SK-N-SH treated with all-trans-retinoic acid at 6 μM for 48 hours (cell line): ENCODE measurements around the gene CACNA1B.

Source experiments
- ATAC-seq: fragments of 200-7000 bp; cut with Tn5 transposase; 3 replicates; pipeline ENCODE4 v1.9.1; 2020; ENCODE audit warnings: mild to moderate bottlenecking, moderate library complexity
- ARNTL ChIP-seq: fragments of 450-650 bp; formaldehyde crosslinking; IDR thresholded peaks from 2 replicates; pipeline ENCODE4 v1.5.0; 2020; ENCODE audit warnings: low read depth, mild to moderate bottlenecking, moderate library complexity, borderline replicate concordance
- BACH2 ChIP-seq: fragments of 250-450 bp; sonication (Bioruptor Pico); IDR thresholded peaks from 2 replicates; pipeline ENCODE4 v1.9.0; 2021; ENCODE audit warnings: mild to moderate bottlenecking, borderline replicate concordance
- CREB5 ChIP-seq: fragments of 250-450 bp; sonication (Bioruptor Pico); IDR thresholded peaks from 2 replicates; pipeline ENCODE4 v1.5.1; 2020; ENCODE audit warnings: low read depth, mild to moderate bottlenecking, moderate library complexity
- CSDC2 ChIP-seq: fragments of 250-450 bp; sonication (Bioruptor Pico); IDR thresholded peaks from 2 replicates; pipeline ENCODE4 v1.5.0; 2020; ENCODE audit warnings: mild to moderate bottlenecking, moderate library complexity
- CSRNP3 ChIP-seq: fragments of 250-450 bp; sonication (Bioruptor Pico); IDR thresholded peaks from 2 replicates; pipeline ENCODE4 v1.5.1; 2021; ENCODE audit warnings: mild to moderate bottlenecking, moderate library complexity
- ESRRG ChIP-seq: fragments of 250-450 bp; sonication (Bioruptor Pico); IDR thresholded peaks from 2 replicates; pipeline ENCODE4 v1.6.1; 2021; ENCODE audit warnings: mild to moderate bottlenecking
- GLIS3 ChIP-seq: fragments of 250-450 bp; sonication (Bioruptor Pico); IDR thresholded peaks from 2 replicates; pipeline ENCODE4 v1.5.0; 2020; ENCODE audit warnings: mild to moderate bottlenecking, moderate library complexity
- ISL1 ChIP-seq: fragments of 250-450 bp; sonication (Bioruptor Pico); IDR thresholded peaks from 2 replicates; pipeline ENCODE4 v2.1.2; 2022; ENCODE audit warnings: mild to moderate bottlenecking, moderate library complexity
- OSR1 ChIP-seq: fragments of 250-450 bp; sonication (Bioruptor Pico); IDR thresholded peaks from 2 replicates; pipeline ENCODE4 v1.8.0; 2022; ENCODE audit warnings: moderate library complexity, mild to moderate bottlenecking, inconsistent platforms
- POU6F1 ChIP-seq: fragments of 250-450 bp; sonication (Bioruptor Pico); IDR thresholded peaks from 2 replicates; pipeline ENCODE4 v1.8.0; 2021; ENCODE audit warnings: low read depth, mild to moderate bottlenecking, moderate library complexity, borderline replicate concordance
- PPARA ChIP-seq: fragments of 250-450 bp; sonication (Bioruptor Pico); IDR thresholded peaks from 2 replicates; pipeline ENCODE4 v1.5.0; 2020; ENCODE audit warnings: mild to moderate bottlenecking, borderline replicate concordance
- RARB ChIP-seq: fragments of 250-450 bp; sonication (Bioruptor Pico); IDR thresholded peaks from 2 replicates; pipeline ENCODE4 v1.8.0; 2021; ENCODE audit warnings: mild to moderate bottlenecking, moderate library complexity
- SNAI2 ChIP-seq: fragments of 250-450 bp; sonication (Bioruptor Pico); IDR thresholded peaks from 2 replicates; pipeline ENCODE4 v1.5.0; 2020; ENCODE audit warnings: mild to moderate bottlenecking, moderate library complexity
- TCF4 ChIP-seq: fragments of 250-450 bp; sonication (Bioruptor Pico); IDR thresholded peaks from 2 replicates; pipeline ENCODE4 v1.8.0; 2021; ENCODE audit warnings: mild to moderate bottlenecking, moderate library complexity, borderline replicate concordance
- TOX ChIP-seq: fragments of 250-450 bp; sonication (Bioruptor Pico); IDR thresholded peaks from 2 replicates; pipeline ENCODE4 v1.8.0; 2021; ENCODE audit warnings: mild to moderate bottlenecking, moderate library complexity, borderline replicate concordance
- TSHZ2 ChIP-seq: fragments of 250-450 bp; sonication (Bioruptor Pico); IDR thresholded peaks from 2 replicates; pipeline ENCODE4 v1.5.0; 2020; ENCODE audit warnings: mild to moderate bottlenecking, moderate library complexity
- ZC3H10 ChIP-seq: fragments of 250-450 bp; sonication (Bioruptor Pico); IDR thresholded peaks from 2 replicates; pipeline ENCODE4 v1.5.1; 2021; ENCODE audit warnings: mild to moderate bottlenecking, moderate library complexity
- ZFP3 ChIP-seq: fragments of 250-450 bp; sonication (Bioruptor Pico); IDR thresholded peaks from 2 replicates; pipeline ENCODE4 v1.5.0; 2020; ENCODE audit warnings: mild to moderate bottlenecking, moderate library complexity
- ZFP30 ChIP-seq: fragments of 450-650 bp; formaldehyde crosslinking; IDR thresholded peaks from 2 replicates; pipeline ENCODE4 v1.5.0; 2022; ENCODE audit warnings: mild to moderate bottlenecking, moderate library complexity
- ZNF565 ChIP-seq: fragments of 450-650 bp; formaldehyde crosslinking; conservative IDR thresholded peaks from 2 replicates; pipeline ENCODE4 v1.5.0; 2020; ENCODE audit warnings: low read depth, mild to moderate bottlenecking, moderate library complexity
- ZNF70 ChIP-seq: fragments of 450-650 bp; formaldehyde crosslinking; IDR thresholded peaks from 2 replicates; pipeline ENCODE4 v1.5.0; 2020; ENCODE audit warnings: mild to moderate bottlenecking, moderate library complexity
- ZNF8 ChIP-seq: fragments of 450-650 bp; formaldehyde crosslinking; IDR thresholded peaks from 2 replicates; pipeline ENCODE4 v1.5.0; 2020; ENCODE audit warnings: mild to moderate bottlenecking, moderate library complexity

Gene CACNA1B

GRCh38 chr9:137872296-137872695, 5.3 kb upstream of the CACNA1B start:
- TF ChIP-seq TCF4 (CRISPR knock-in tag): no peak
- no peak for TF ChIP-seq CSDC2
- no peak for TF ChIP-seq ZNF8
- TF ChIP-seq, all 23 proteins: peak for 0
- ATAC-seq: no peak

GRCh38 chr9:137873408-137873807, 4.2 kb upstream of the CACNA1B start:
- no peak for ATAC-seq
- TF ChIP-seq ZNF565 (CRISPR knock-in tag) (no peak), ZC3H10 (CRISPR knock-in tag) (no peak), GLIS3 (CRISPR knock-in tag) (no peak), ESRRG (CRISPR knock-in tag) (no peak), ZFP3 (CRISPR knock-in tag) (no peak), ISL1 (CRISPR knock-in tag) (no peak), OSR1 (no peak), TSHZ2 (CRISPR knock-in tag) (no peak), TOX (CRISPR knock-in tag) (no peak), ZNF70 (CRISPR knock-in tag) (no peak), CREB5 (CRISPR knock-in tag) (no peak), TCF4 (CRISPR knock-in tag) (no peak), SNAI2 (CRISPR knock-in tag) (no peak), POU6F1 (CRISPR knock-in tag) (no peak), CSRNP3 (CRISPR knock-in tag) (no peak), CSDC2 (no peak)

GRCh38 chr9:137873858-137874362, 3.7 kb upstream of the CACNA1B start:
- no peak for ATAC-seq
- no peak for TF ChIP-seq SNAI2 (CRISPR knock-in tag)
- TF ChIP-seq ZFP30: no peak
- TF ChIP-seq CSRNP3 (CRISPR knock-in tag): no peak
- no peak for TF ChIP-seq GLIS3 (CRISPR knock-in tag)
- TF ChIP-seq ARNTL (CRISPR knock-in tag): no peak
- TF ChIP-seq CSDC2: no peak
- no peak for TF ChIP-seq TCF4 (CRISPR knock-in tag)
- TF ChIP-seq RARB (CRISPR knock-in tag): no peak
- TF ChIP-seq OSR1: no peak
- TF ChIP-seq ISL1 (CRISPR knock-in tag): no peak
- TF ChIP-seq ZNF8: no peak
- TF ChIP-seq, all 23 proteins: peak for 0

- no peak for ATAC-seq
- TF ChIP-seq TSHZ2 (CRISPR knock-in tag) (no peak), ISL1 (CRISPR knock-in tag) (no peak), BACH2 (CRISPR knock-in tag) (no peak), ZC3H10 (CRISPR knock-in tag) (no peak), ESRRG (CRISPR knock-in tag) (no peak), ARNTL (CRISPR knock-in tag) (no peak), PPARA (no peak), CSRNP3 (CRISPR knock-in tag) (no peak), ZFP3 (CRISPR knock-in tag) (no peak)
Observed at GRCh38 chr9:137875354-137875753, 2.2 kb upstream of the CACNA1B start.
